CD4-positive, alpha-beta T cell treated with Interleukin-4 for 4 hours (primary cell): ENCODE measurements around the gene NUDT14.

Experiments
- DNase-seq: peaks from one replicate; pipeline ENCODE4 v3.0.0-alpha.2; 2020

NUDT14 gene

GRCh38 chr14:105126126-105126980 is 54.8 kb downstream of the NUDT14 start:
- no peak for DNase-seq

GRCh38 chr14:105124823-105125222 is 56.3 kb downstream of the NUDT14 start:
- DNase-seq: no peak

GRCh38 chr14:105123981-105124765 is 56.9 kb downstream of the NUDT14 start:
- DNase-seq: no peak

GRCh38 chr14:105123064-105123665 is 57.9 kb downstream of the NUDT14 start:
- no peak for DNase-seq
